OCI-LY7 (cell line): ENCODE data around the gene TGFBI. TPM values are rescaled to one million over a fixed set of nuclear protein-coding genes. Genes with fewer than 3 reads are reported as not detected.

Experiments used
- BruUV-seq: library from RNA; stranded (reverse); fragments of 400-500 nt; replicated peaks from 2 replicates; lab custom pipeline; 2021; lab: Mats Ljungman, UMichigan
- CTCF ChIA-PET: fragments of 300-600 bp; sonication (Branson Sonifier 250); formaldehyde crosslinking; loops from one replicate; lab custom pipeline; 2022; ENCODE audit warnings: antibody characterized with exemption; ENCODE audit not compliant: unreplicated experiment; lab: Charles Lee
- POLR2A ChIA-PET: fragments of 300-600 bp; sonication (Branson Sonifier 250); formaldehyde crosslinking; loops from one replicate; lab custom pipeline; 2022; ENCODE audit warnings: antibody characterized with exemption; lab: Charles Lee
- DNase-seq: peaks from one replicate; pipeline ENCODE4 v3.0.0-alpha.2; 2015; ENCODE audit warnings: low spot score
- H2AFZ ChIP-seq: fragments of 200-600 bp; sonication (generic), shearing (Covaris generic); 2 replicates; pipeline ENCODE4 v1.6.1; 2014; ENCODE audit warnings: mild to moderate bottlenecking, antibody characterized with exemption, low read length, moderate library complexity
- H3K27ac ChIP-seq: fragments of 200-600 bp; sonication (generic); 2 replicates; pipeline ENCODE4 v1.5.1; 2014; ENCODE audit warnings: mixed run types, low read depth, mild to moderate bottlenecking, moderate library complexity, low read length, inconsistent platforms; ENCODE audit not compliant: poor library complexity, severe bottlenecking
- H3K36me3 ChIP-seq: fragments of 200-600 bp; sonication (generic); 2 replicates; pipeline ENCODE4 v1.6.1; 2014; ENCODE audit warnings: mild to moderate bottlenecking, antibody characterized with exemption, low read length, moderate library complexity, mixed read lengths; ENCODE audit not compliant: insufficient read depth
- H3K4me1 ChIP-seq: fragments of 200-600 bp; sonication (generic); 2 replicates; pipeline ENCODE4 v1.5.1; 2014; ENCODE audit warnings: mild to moderate bottlenecking, low read length; ENCODE audit not compliant: insufficient read depth, poor library complexity, severe bottlenecking
- H3K4me2 ChIP-seq: fragments of 200-600 bp; sonication (generic); 2 replicates; pipeline ENCODE4 v1.6.1; 2014; ENCODE audit warnings: mild to moderate bottlenecking, low read length
- H3K4me3 ChIP-seq: fragments of 200-600 bp; sonication (generic); 2 replicates; pipeline ENCODE4 v1.5.1; 2014; ENCODE audit warnings: mild to moderate bottlenecking, low read depth, low read length; ENCODE audit not compliant: poor library complexity, severe bottlenecking
- H3K79me2 ChIP-seq: fragments of 200-600 bp; sonication (generic); 2 replicates; pipeline ENCODE4 v1.6.1; 2016; ENCODE audit warnings: low read depth, mild to moderate bottlenecking, low read length, moderate library complexity, mixed read lengths; ENCODE audit not compliant: insufficient read depth
- H3K9me2 ChIP-seq: fragments of 200-600 bp; sonication (generic); 2 replicates; pipeline ENCODE4 v1.6.1; 2016; ENCODE audit warnings: mild to moderate bottlenecking, low read length, mixed read lengths; ENCODE audit not compliant: insufficient read depth
- H3K9me3 ChIP-seq: fragments of 200-600 bp; sonication (generic); 2 replicates; pipeline ENCODE4 v1.6.1; 2014; ENCODE audit warnings: mild to moderate bottlenecking, mixed run types, low read length, mixed read lengths
- H4K20me1 ChIP-seq: fragments of 200-600 bp; sonication (generic); 2 replicates; pipeline ENCODE4 v1.6.1; 2014; ENCODE audit warnings: mild to moderate bottlenecking, antibody characterized with exemption, low read length, moderate library complexity, mixed read lengths; ENCODE audit not compliant: insufficient read depth
- EZH2phosphoT487 ChIP-seq: fragments of 200-600 bp; sonication (generic); IDR thresholded peaks from 2 replicates; pipeline ENCODE4 v1.6.1; 2018; ENCODE audit warnings: low read depth, borderline replicate concordance, mild to moderate bottlenecking, mixed run types, antibody characterized with exemption, low read length, moderate library complexity, mixed read lengths
- intact Hi-C: fragments of 100-400 bp; cut with micrococcal nuclease; formaldehyde crosslinking; loops from one replicate; pipeline ENCODE4 v1.10.0; 2022; ENCODE audit not compliant: unreplicated experiment
- total RNA-seq, 2 experiments: library from RNA; depleted of rRNA in 1 of 2; stranded (reverse); fragments of >200 nt in 1 of 2; shearing (Covaris generic) in 1 of 2; gene quantifications; 2 replicates each; pipeline ENCODE4 v1.2.3, GENCODE V29; 2014 to 2022
- TF ChIP-seq, protein P1 (sequence below): fragments of 200-600 bp; sonication (generic); conservative IDR thresholded peaks from 2 replicates; pipeline ENCODE4 v1.5.1; 2014; ENCODE audit warnings: mild to moderate bottlenecking, antibody characterized with exemption, low read length, moderate library complexity, mixed read lengths

The TGFBI gene
- total RNA-seq, 2 experiments from 2014 or later = not detected

DNA sequence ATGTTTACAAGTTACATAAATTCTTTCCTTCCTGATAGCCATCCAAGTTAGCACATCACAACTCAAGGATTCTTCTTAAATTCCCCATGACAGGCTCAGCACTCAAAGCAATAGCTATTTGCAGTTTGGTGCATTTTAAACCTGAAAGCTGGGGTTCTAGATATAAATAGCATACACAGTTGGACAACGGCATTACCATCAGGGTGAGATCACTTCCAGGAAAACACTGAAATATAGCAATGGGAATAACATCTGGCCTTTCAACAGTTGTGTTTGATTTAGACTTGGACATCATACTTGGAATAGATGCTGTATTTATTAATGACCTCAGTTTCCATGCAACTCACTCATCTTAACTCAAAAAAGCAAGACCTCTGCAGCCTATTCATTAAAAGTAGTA is 49.3 kb upstream of the TGFBI start:
- ChIA-PET CTCF (no interaction called here), POLR2A (interaction anchor here (1.1 kb wide), 1 partner anchor 185 kb away, joined by 3 read pairs; no protein-coding TSS in a partner anchor)
- intact Hi-C loops = no loop called here
- Histone ChIP-seq H3K4me3 (no peak overlapping the region), H2AFZ (no peak overlapping the region), H3K79me2 (no peaks in the 10 kb centered on the region), H3K9me2 (no peaks in the 10 kb centered on the region), H3K27ac (no peak overlapping the region), H3K4me1 (no peaks in the 10 kb centered on the region), H3K36me3 (no peaks in the 10 kb centered on the region), H3K9me3 (no peaks in the 10 kb centered on the region), H3K4me2 (no peak overlapping the region), H4K20me1 (no peaks in the 10 kb centered on the region)
- no TSS peak for BruUV-seq
- no peak for DNase-seq
- TF ChIP-seq, protein P1, sequence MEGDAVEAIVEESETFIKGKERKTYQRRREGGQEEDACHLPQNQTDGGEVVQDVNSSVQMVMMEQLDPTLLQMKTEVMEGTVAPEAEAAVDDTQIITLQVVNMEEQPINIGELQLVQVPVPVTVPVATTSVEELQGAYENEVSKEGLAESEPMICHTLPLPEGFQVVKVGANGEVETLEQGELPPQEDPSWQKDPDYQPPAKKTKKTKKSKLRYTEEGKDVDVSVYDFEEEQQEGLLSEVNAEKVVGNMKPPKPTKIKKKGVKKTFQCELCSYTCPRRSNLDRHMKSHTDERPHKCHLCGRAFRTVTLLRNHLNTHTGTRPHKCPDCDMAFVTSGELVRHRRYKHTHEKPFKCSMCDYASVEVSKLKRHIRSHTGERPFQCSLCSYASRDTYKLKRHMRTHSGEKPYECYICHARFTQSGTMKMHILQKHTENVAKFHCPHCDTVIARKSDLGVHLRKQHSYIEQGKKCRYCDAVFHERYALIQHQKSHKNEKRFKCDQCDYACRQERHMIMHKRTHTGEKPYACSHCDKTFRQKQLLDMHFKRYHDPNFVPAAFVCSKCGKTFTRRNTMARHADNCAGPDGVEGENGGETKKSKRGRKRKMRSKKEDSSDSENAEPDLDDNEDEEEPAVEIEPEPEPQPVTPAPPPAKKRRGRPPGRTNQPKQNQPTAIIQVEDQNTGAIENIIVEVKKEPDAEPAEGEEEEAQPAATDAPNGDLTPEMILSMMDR = no peak
- TF ChIP-seq EZH2phosphoT487 = no peak

DNA sequence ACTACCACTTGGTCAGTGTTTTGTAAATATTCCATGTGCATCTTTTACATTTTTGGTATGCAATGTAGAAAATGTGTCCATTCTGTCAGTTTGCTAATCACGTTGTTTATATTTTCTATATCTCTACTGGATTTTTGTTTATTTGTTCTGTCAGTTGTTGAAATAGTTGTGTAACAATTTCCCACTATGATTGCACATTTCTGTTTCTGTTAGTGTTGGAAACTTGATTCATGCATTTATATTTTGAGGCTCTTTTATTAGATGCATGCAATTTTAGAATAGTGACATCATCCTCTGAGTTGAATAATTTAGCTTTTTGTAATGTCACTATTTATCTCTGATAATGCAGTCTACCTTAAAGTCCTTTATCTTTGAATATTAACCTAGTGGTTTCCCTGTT is 48.2 kb upstream of the TGFBI start:
- Histone ChIP-seq H3K9me2 (no peaks in the 10 kb centered on the region), H4K20me1 (no peaks in the 10 kb centered on the region), H3K27ac (no peak overlapping the region), H2AFZ (no peak overlapping the region), H3K36me3 (no peaks in the 10 kb centered on the region), H3K79me2 (no peaks in the 10 kb centered on the region), H3K9me3 (no peaks in the 10 kb centered on the region), H3K4me2 (no peak overlapping the region), H3K4me1 (no peaks in the 10 kb centered on the region), H3K4me3 (no peak overlapping the region)
- no peak for DNase-seq
- ChIA-PET CTCF (no interaction called here), POLR2A (interaction anchor here (1.1 kb wide), 1 partner anchor 184 kb away, joined by 3 read pairs; no protein-coding TSS in a partner anchor)
- TF ChIP-seq EZH2phosphoT487 = no peak
- TF ChIP-seq, protein P1 = no peak
- intact Hi-C loops = no loop called here
- no TSS peak for BruUV-seq

GRCh38 chr5:135985951-135986350 is 42.8 kb upstream of the TGFBI start:
- H3K9me2 ChIP-seq = no peaks in the 10 kb centered on the region
- no peak overlapping the region for H3K4me2 ChIP-seq

More at GRCh38 chr5:135985951-135986350, 42.8 kb upstream of the TGFBI start:
- Histone ChIP-seq H3K36me3 (no peaks in the 10 kb centered on the region), H2AFZ (no peak overlapping the region), H3K79me2 (no peaks in the 10 kb centered on the region), H4K20me1 (no peaks in the 10 kb centered on the region), H3K27ac (no peak overlapping the region), H3K4me3 (no peak overlapping the region), H3K9me3 (no peaks in the 10 kb centered on the region), H3K4me1 (no peaks in the 10 kb centered on the region)
- POLR2A ChIA-PET = interaction anchor here (0.6 kb wide), 1 partner anchor 238 kb away, joined by 3 read pairs; no protein-coding TSS in a partner anchor
- TF ChIP-seq, protein P1 = no peak
- no peak for TF ChIP-seq EZH2phosphoT487
- BruUV-seq = no TSS peak
- intact Hi-C loops = no loop called here
- CTCF ChIA-PET = no interaction called here
- no peak for DNase-seq
